A549 (cell line): ENCODE measurements around the gene RASA3.

Source experiments
- CTCF ChIP-seq: fragments of >200 bp; sonication (Bioruptor Twin); formaldehyde crosslinking; IDR thresholded peaks from 3 replicates; pipeline ENCODE4 v1.5.1; 2016
- EP300 ChIP-seq, 2 experiments: fragments of >200 bp; sonication (Bioruptor Twin); formaldehyde crosslinking; IDR thresholded peaks; 2 replicates in 1 of 2; 3 replicates in 1 of 2; pipeline ENCODE4 v1.6.1; 2016 to 2017
- PBX3 ChIP-seq: IDR thresholded peaks from 2 replicates; pipeline ENCODE4 v1.6.1; 2012
- RFX5 ChIP-seq: fragments of 450-650 bp; IDR thresholded peaks from 2 replicates; pipeline ENCODE4 v1.7.1; 2014; ENCODE audit warnings: antibody characterized with exemption, mild to moderate bottlenecking, moderate library complexity
- USF2 ChIP-seq: fragments of 450-650 bp; IDR thresholded peaks from 2 replicates; pipeline ENCODE4 v1.6.1; 2014; ENCODE audit warnings: antibody characterized with exemption

- TF ChIP-seq CTCF (no peak), PBX3 (no peak), USF2 (no peak), EP300 (IDR thresholded peaks at IDR 0.05) (no peak), RFX5 (no peak)
These were observed 157.0 kb downstream of the RASA3 start for GRCh38 chr13:113975416-113975815.
